Breast epithelium (tissue), 4 donors: Measurements from ENCODE around the gene TDRD12. TPM values are rescaled to one million over a fixed set of nuclear protein-coding genes. Genes with fewer than 3 reads are reported as not detected.

Experiments used
- DNase-seq, 2 donors: peaks; one replicate each; pipeline ENCODE4 v3.0.0-alpha.2; 2019; ENCODE audit warnings: low spot score in 2 of 2
- H3K27ac ChIP-seq, 2 donors: fragments of 200-600 bp; sonication (generic) in 1 of 2; one replicate each; pipeline ENCODE4 v1.5.1; 2016 to 2019; ENCODE audit warnings: mild to moderate bottlenecking in 1 of 2
- H3K27me3 ChIP-seq, 2 donors: fragments of 200-600 bp; sonication (generic) in 1 of 2; one replicate each; pipeline versions ENCODE4 v1.5.1 to v1.6.0; 2017 to 2019; ENCODE audit warnings: control low read depth in 1 of 2, mild to moderate bottlenecking in 1 of 2
- H3K36me3 ChIP-seq: fragments of 200-600 bp; one replicate; pipeline ENCODE4 v1.5.1; 2019
- H3K4me1 ChIP-seq, 2 donors: fragments of 200-600 bp; sonication (generic); one replicate each; pipeline ENCODE4 v1.5.1; 2016 to 2019; ENCODE audit warnings: control low read depth in 1 of 2
- H3K4me3 ChIP-seq, 3 donors: fragments of 200-600 bp; sonication (generic); 1 replicate in 2 of 3; 2 replicates in 1 of 3; pipeline ENCODE4 v1.5.1; 2016 to 2019; ENCODE audit warnings: mild to moderate bottlenecking in 3 of 3, moderate library complexity in 2 of 3
- H3K9me3 ChIP-seq, 2 donors: fragments of 200-600 bp; sonication (generic) in 1 of 2; one replicate each; pipeline ENCODE4 v1.5.1; 2016 to 2019; ENCODE audit warnings: control low read depth in 1 of 2
- POLR2A ChIP-seq: fragments of 450-650 bp; IDR thresholded peaks from one replicate; pipeline ENCODE4 v1.6.1; 2016; ENCODE audit warnings: antibody characterized with exemption, mild to moderate bottlenecking, moderate library complexity
- POLR2AphosphoS5 ChIP-seq, 3 donors: sonication (generic); formaldehyde crosslinking; IDR thresholded peaks; one replicate each; pipeline ENCODE4 v1.6.1; 2017; ENCODE audit warnings: antibody characterized with exemption in 3 of 3
- intact Hi-C: fragments of 100-400 bp; cut with DNase I; formaldehyde crosslinking; loops from one replicate; pipeline ENCODE4 v1.15.1; 2023; ENCODE audit warnings: low total_unique reads
- total RNA-seq, 3 donors: library from RNA; depleted of rRNA; stranded (reverse); fragments of >200 nt; gene quantifications; one replicate each; pipeline ENCODE4 v1.1.0, GENCODE V29; 2016
- TF ChIP-seq, protein P1 (sequence below), 3 donors: fragments of 450-650 bp; IDR thresholded peaks; one replicate each; pipeline ENCODE4 v1.5.1; 2016 to 2017; ENCODE audit warnings: antibody characterized with exemption in 3 of 3, mild to moderate bottlenecking in 3 of 3, moderate library complexity in 3 of 3

TDRD12 gene
- total RNA-seq, 3 donors from 2014 or later = 2.0 to 2.3 TPM; not detected in 1

- Histone ChIP-seq H3K4me3 (no peak overlapping the region), H3K36me3 (no peaks in the 10 kb centered on the region), H3K4me1 (no peaks in the 10 kb centered on the region), H3K27ac (no peak overlapping the region), H3K9me3 (no peaks in the 10 kb centered on the region), H3K27me3 (no peaks in the 10 kb centered on the region)
- no peak for DNase-seq
- TF ChIP-seq POLR2AphosphoS5 (IDR thresholded peaks at IDR 0.05) = no peak
- TF ChIP-seq, protein P1, sequence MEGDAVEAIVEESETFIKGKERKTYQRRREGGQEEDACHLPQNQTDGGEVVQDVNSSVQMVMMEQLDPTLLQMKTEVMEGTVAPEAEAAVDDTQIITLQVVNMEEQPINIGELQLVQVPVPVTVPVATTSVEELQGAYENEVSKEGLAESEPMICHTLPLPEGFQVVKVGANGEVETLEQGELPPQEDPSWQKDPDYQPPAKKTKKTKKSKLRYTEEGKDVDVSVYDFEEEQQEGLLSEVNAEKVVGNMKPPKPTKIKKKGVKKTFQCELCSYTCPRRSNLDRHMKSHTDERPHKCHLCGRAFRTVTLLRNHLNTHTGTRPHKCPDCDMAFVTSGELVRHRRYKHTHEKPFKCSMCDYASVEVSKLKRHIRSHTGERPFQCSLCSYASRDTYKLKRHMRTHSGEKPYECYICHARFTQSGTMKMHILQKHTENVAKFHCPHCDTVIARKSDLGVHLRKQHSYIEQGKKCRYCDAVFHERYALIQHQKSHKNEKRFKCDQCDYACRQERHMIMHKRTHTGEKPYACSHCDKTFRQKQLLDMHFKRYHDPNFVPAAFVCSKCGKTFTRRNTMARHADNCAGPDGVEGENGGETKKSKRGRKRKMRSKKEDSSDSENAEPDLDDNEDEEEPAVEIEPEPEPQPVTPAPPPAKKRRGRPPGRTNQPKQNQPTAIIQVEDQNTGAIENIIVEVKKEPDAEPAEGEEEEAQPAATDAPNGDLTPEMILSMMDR (IDR thresholded peaks at IDR 0.05) = no peak
- no peak for TF ChIP-seq POLR2A
- intact Hi-C loops = no loop called here
Measured at GRCh38 chr19:32857584-32857983, 138.0 kb downstream of the TDRD12 start.

- Histone ChIP-seq H3K4me3 (no peak overlapping the region), H3K27ac (no peak overlapping the region), H3K36me3 (no peaks in the 10 kb centered on the region), H3K9me3 (no peaks in the 10 kb centered on the region), H3K4me1 (no peaks in the 10 kb centered on the region), H3K27me3 (no peaks in the 10 kb centered on the region)
- TF ChIP-seq POLR2AphosphoS5 (IDR thresholded peaks at IDR 0.05) (no peak), POLR2A (no peak)
- TF ChIP-seq, protein P1 (IDR thresholded peaks at IDR 0.05) = no peak
- DNase-seq = no peak
- intact Hi-C loops = no loop called here
Measured at GRCh38 chr19:32858155-32858554, 138.6 kb downstream of the TDRD12 start.

DNA sequence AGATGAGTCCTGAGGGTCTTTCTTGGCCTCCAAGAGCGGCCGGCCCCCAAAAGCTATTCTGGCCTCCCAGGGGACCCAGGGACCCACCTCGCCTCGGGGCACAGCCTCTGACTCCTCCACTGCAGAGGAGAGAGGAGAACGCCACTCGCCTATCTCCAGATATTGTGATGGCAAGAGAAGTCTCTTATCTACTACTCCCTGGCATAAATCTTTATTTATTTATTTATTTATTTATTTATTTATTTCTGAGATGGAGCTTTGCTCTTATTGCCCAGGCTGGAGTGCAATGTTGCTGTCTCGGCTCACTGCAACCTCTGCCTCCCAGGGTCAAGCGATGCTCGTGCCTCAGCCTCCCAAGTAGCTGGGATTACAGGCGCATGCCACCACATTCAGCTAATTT lies 139.0 kb downstream of the TDRD12 start:
- Histone ChIP-seq H3K27ac (no peak overlapping the region), H3K27me3 (no peaks in the 10 kb centered on the region), H3K9me3 (no peaks in the 10 kb centered on the region), H3K36me3 (no peaks in the 10 kb centered on the region), H3K4me3 (no peak overlapping the region), H3K4me1 (no peaks in the 10 kb centered on the region)
- TF ChIP-seq, protein P1 (IDR thresholded peaks at IDR 0.05) = no peak
- TF ChIP-seq POLR2A (no peak), POLR2AphosphoS5 (IDR thresholded peaks at IDR 0.05) (no peak)
- DNase-seq = no peak
- intact Hi-C loops = no loop called here

GRCh38 chr19:32859591-32859990 lies 140.0 kb downstream of the TDRD12 start:
- intact Hi-C loops = no loop called here
- Histone ChIP-seq H3K36me3 (no peaks in the 10 kb centered on the region), H3K9me3 (no peaks in the 10 kb centered on the region), H3K4me1 (no peaks in the 10 kb centered on the region), H3K4me3 (no peak overlapping the region), H3K27ac (no peak overlapping the region), H3K27me3 (no peaks in the 10 kb centered on the region)
- no peak for DNase-seq
- TF ChIP-seq POLR2A (no peak), POLR2AphosphoS5 (IDR thresholded peaks at IDR 0.05) (no peak)
- TF ChIP-seq, protein P1 (IDR thresholded peaks at IDR 0.05) = no peak

DNA sequence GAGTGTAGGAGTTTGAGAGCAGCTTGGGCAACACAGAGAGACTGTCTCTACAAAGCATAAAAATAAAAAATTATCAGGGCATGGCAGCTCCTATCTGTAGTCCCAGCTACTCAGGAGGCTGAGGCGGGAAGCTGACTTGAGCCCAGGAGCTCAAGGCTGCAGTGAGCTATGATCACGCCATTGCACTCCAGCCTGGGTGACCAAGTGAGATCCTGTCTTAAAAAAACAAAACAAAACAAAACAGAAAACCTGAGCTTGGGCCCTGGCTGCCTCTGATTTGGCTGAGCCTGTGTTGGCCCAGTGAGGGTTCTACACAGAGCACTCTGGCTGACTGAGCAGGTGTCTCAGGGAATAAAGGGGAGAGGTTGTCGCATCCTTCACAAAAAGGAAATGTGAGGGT lies 142.0 kb downstream of the TDRD12 start:
- DNase-seq = no peak
- no peaks in the 10 kb centered on the region for H3K27me3 ChIP-seq
- H3K36me3 ChIP-seq = no peaks in the 10 kb centered on the region
- no peaks in the 10 kb centered on the region for H3K4me1 ChIP-seq
- no peaks in the 10 kb centered on the region for H3K9me3 ChIP-seq
- no peak overlapping the region for H3K4me3 ChIP-seq
- no peak overlapping the region for H3K27ac ChIP-seq
- intact Hi-C loops = no loop called here
- TF ChIP-seq, protein P1 (IDR thresholded peaks at IDR 0.05) = no peak
